Stomach (tissue), 9 donors: ENCODE results near the gene SLC32A1. TPM values are rescaled to one million over a fixed set of nuclear protein-coding genes. Genes with fewer than 3 reads are reported as not detected.
A peak's percentile ranks its signal among the peaks of the same experiment; 100 is the strongest.

Experiments
- DNase-seq, 2 donors: peaks; one replicate each; pipeline versions ENCODE4 v3.0.0 to v3.0.0-alpha.2; 2013 to 2019
- H3K27ac ChIP-seq, 5 donors: fragments of 200-600 bp in 4 of 5; sonication (generic) in 4 of 5; one replicate each; pipeline ENCODE4 v1.5.1; 2013 to 2019; ENCODE audit warnings: mild to moderate bottlenecking in 1 of 5, moderate library complexity in 1 of 5
- H3K27me3 ChIP-seq, 3 donors: fragments of 200-600 bp; sonication (generic); one replicate each; pipeline ENCODE4 v1.5.1; 2017 to 2019; ENCODE audit warnings: mixed run types in 1 of 3
- H3K36me3 ChIP-seq, 4 donors: fragments of 200-600 bp; sonication (generic); 1 replicate in 3 of 4; 2 replicates in 1 of 4; pipeline ENCODE4 v1.5.1; 2016 to 2019
- H3K4me1 ChIP-seq, 4 donors: fragments of 200-600 bp; sonication (generic); one replicate each; pipeline ENCODE4 v1.5.1; 2016 to 2019
- H3K4me3 ChIP-seq, 4 donors: fragments of 200-600 bp; sonication (generic) in 3 of 4; one replicate each; pipeline ENCODE4 v1.5.1; 2016 to 2019; ENCODE audit warnings: mild to moderate bottlenecking in 1 of 4
- H3K9me3 ChIP-seq, 4 donors: fragments of 200-600 bp; sonication (generic); one replicate each; pipeline ENCODE4 v1.5.1; 2016 to 2019
- EP300 ChIP-seq: sonication (generic); formaldehyde crosslinking; IDR thresholded peaks from one replicate; pipeline ENCODE4 v1.6.1; 2017; ENCODE audit warnings: antibody characterized with exemption
- POLR2A ChIP-seq, 4 donors: fragments of 450-650 bp; IDR thresholded peaks; one replicate each; pipeline ENCODE4 v1.6.1; 2016; ENCODE audit warnings: antibody characterized with exemption in 4 of 4, control low read depth in 2 of 4, mild to moderate bottlenecking in 1 of 4, moderate library complexity in 1 of 4
- POLR2AphosphoS5 ChIP-seq, 3 donors: sonication (generic); formaldehyde crosslinking; IDR thresholded peaks; one replicate each; pipeline ENCODE4 v1.6.1; 2016; ENCODE audit warnings: antibody characterized with exemption in 3 of 3
- WGBS, 5 donors: extraction: QIAGEN DNeasy Blood & Tissue Kit in 3 of 5; methylation state at CpG; one replicate each; pipeline versions ENCODE4 v1.1.5 to v1.1.7; 2013 to 2018; 5-methylcytosine and 5-hydroxymethylcytosine counted together
- intact Hi-C: fragments of 100-400 bp; cut with DNase I; formaldehyde crosslinking; loops from one replicate; pipeline ENCODE4 v1.15.1; 2023; ENCODE audit warnings: low total_unique reads
- polyA plus RNA-seq, 3 donors: library from polyadenylated mRNA; stranded (reverse); fragments of 200-250 nt; gene quantifications; one replicate each; pipeline ENCODE4 v1.2.3, GENCODE V29; 2013
- total RNA-seq, 5 donors: library from RNA; depleted of rRNA; stranded (reverse); fragments of >200 nt; gene quantifications; one replicate each; pipeline versions ENCODE4 v1.1.0 to v1.2.3, GENCODE V29; 2014 to 2016
- TF ChIP-seq, protein P1 (sequence below), 7 experiments: fragments of 450-650 bp in 4 of 7; fragments of 200-600 bp in 3 of 7; sonication (generic) in 3 of 7; IDR thresholded peaks; one replicate each; pipeline ENCODE4 v1.5.1; 2016 to 2019; ENCODE audit warnings: antibody characterized with exemption in 7 of 7, control low read depth in 2 of 7, mild to moderate bottlenecking in 1 of 7
- donor health status: healthy with polysubstance abuse.
- donor health status: Bipolar disorder and iron deficiency.
- donor health status: healthy.

Gene SLC32A1
- total and polyA plus RNA-seq, 8 donors = not detected

DNA sequence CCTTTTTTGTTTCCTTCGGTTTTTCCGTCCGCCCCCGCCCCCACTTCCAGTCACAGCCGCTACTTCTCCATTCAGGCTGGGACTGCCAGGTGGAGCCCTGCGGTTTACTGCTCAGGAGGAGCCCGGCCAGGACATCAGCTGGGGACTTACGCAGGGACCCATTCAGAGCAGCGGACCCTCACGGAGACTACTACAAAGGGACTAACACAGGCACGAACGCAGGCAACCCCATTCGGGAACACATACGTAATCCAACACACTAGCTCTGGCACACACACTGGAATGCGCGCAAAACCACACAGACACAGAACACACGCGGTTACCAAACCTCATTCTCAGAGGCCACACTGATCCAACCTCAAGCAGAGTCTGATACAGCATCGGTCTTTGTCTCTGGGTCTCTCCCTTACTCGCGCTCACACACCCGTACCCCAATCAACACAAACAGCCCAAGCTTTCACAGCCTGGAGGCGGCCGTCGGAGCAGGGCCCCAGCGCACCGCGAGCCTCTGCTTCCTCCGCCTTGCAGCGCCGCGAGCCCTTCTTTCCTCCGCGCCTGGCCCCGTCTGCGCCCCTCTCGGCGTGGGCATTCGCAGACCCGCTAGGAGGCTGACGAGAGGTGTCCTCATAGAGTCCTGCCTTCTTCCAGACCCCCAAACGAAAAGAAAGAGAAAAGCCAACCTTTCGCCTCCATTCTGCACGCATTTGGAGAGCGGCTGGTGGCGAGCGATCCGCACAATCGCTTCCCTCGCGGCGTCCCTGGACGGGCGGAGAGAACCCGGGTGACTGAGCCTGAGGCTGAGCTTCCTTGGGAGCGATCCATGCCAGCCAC lies 1.1 kb upstream of the SLC32A1 start:
- Histone ChIP-seq H3K4me1 (peaks cover 7 to 50% (median 27%) of the 10 kb centered on the region in 4 donors), H3K36me3 (no peaks in the 10 kb centered on the region), H3K9me3 (peaks cover 0 to 9% (median 0%) of the 10 kb centered on the region in 4 donors), H3K27me3 (peaks cover 50 to 100% (median 92%) of the 10 kb centered on the region in 3 donors), H3K4me3 (no peak overlapping the region), H3K27ac (no peak overlapping the region)
- intact Hi-C loops = no loop called here
- peak in 1 of 2 donors; percentile 14 for DNase-seq
- no peak for TF ChIP-seq EP300
- TF ChIP-seq, protein P1, sequence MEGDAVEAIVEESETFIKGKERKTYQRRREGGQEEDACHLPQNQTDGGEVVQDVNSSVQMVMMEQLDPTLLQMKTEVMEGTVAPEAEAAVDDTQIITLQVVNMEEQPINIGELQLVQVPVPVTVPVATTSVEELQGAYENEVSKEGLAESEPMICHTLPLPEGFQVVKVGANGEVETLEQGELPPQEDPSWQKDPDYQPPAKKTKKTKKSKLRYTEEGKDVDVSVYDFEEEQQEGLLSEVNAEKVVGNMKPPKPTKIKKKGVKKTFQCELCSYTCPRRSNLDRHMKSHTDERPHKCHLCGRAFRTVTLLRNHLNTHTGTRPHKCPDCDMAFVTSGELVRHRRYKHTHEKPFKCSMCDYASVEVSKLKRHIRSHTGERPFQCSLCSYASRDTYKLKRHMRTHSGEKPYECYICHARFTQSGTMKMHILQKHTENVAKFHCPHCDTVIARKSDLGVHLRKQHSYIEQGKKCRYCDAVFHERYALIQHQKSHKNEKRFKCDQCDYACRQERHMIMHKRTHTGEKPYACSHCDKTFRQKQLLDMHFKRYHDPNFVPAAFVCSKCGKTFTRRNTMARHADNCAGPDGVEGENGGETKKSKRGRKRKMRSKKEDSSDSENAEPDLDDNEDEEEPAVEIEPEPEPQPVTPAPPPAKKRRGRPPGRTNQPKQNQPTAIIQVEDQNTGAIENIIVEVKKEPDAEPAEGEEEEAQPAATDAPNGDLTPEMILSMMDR (IDR thresholded peaks at IDR 0.05) = no peak
- no peak for TF ChIP-seq POLR2A (IDR thresholded peaks at IDR 0.05)
- no peak for TF ChIP-seq POLR2AphosphoS5 (IDR thresholded peaks at IDR 0.05)
- WGBS, 5 donors = 2 to 4% (median 2%) methylated on average over 40 to 56 of the region's 56 CpGs

DNA sequence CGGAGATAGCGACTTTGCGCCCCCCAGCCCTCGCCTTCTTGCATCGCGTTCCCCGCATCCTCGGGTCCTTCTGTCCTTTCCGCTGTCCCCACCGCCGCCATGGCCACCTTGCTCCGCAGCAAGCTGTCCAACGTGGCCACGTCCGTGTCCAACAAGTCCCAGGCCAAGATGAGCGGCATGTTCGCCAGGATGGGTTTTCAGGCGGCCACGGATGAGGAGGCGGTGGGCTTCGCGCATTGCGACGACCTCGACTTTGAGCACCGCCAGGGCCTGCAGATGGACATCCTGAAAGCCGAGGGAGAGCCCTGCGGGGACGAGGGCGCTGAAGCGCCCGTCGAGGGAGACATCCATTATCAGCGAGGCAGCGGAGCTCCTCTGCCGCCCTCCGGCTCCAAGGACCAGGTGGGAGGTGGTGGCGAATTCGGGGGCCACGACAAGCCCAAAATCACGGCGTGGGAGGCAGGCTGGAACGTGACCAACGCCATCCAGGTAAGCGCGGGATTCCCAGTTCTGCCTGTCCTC lies 401 bp downstream of the SLC32A1 start:
- intact Hi-C loops = no loop called here
- no peak overlapping the region for H3K4me3 ChIP-seq
- TF ChIP-seq POLR2A (IDR thresholded peaks at IDR 0.05) (no peak), POLR2AphosphoS5 (IDR thresholded peaks at IDR 0.05) (no peak), EP300 (no peak)
- TF ChIP-seq, protein P1 (IDR thresholded peaks at IDR 0.05) = no peak
- WGBS, 5 donors = 2 to 4% (median 3%) methylated on average over 25 to 46 of the region's 46 CpGs; no CpG with 5 or more reads in 1 of the 5 donors
- H3K27ac ChIP-seq = no peak overlapping the region
- peaks cover 0 to 11% (median 0%) of the 10 kb centered on the region in 4 donors for H3K9me3 ChIP-seq
- DNase-seq = peak in 1 of 2 donors; percentile 8
- H3K36me3 ChIP-seq = no peaks in the 10 kb centered on the region
- H3K4me1 ChIP-seq = peaks cover 7 to 61% (median 34%) of the 10 kb centered on the region in 4 donors
- peaks cover 62 to 100% (median 98%) of the 10 kb centered on the region in 3 donors for H3K27me3 ChIP-seq

DNA sequence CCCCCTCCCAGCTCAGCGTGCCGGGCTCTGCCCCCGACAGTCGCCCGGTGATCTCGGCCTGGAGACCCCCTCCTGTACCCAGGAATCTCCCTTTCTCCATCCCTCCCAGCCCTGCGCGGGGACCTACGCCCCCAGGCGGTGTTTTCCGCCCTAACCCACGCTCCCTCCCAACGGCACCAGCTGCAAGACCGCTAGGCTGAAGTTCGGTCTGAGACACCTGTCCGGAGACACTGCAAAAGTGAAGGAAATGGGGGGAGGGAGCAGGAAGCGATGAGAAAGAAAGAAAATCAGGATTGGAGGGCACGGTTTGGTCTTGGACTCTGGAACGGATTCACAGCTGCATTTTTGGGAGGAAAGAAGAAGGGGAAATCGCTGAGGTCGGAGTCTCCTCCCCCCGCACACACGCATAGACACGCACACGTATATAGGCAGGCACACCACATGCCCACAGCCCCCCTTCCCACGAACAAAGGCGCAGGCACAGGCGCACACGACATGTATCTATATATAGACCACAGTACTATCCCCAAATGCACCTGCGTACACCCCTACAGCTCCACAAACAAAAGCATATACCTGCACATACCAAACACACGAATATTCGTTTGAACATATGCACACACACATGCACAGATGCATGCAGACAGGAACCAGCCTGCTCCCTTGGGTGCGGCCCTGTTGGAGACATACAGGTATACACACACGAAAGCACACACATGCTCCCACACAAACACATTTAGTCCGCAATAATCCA lies 1.0 kb downstream of the SLC32A1 start:
- WGBS, 5 donors = 5 to 8% (median 6%) methylated on average over 29 to 35 of the region's 35 CpGs
- DNase-seq = peak in 1 of 2 donors; percentile 16
- H3K9me3 ChIP-seq = peaks cover 0 to 11% (median 0%) of the 10 kb centered on the region in 4 donors
- no peak overlapping the region for H3K4me3 ChIP-seq
- intact Hi-C loops = no loop called here
- no peak overlapping the region for H3K27ac ChIP-seq
- no peaks in the 10 kb centered on the region for H3K36me3 ChIP-seq
- TF ChIP-seq POLR2A (IDR thresholded peaks at IDR 0.05) (no peak), EP300 (no peak), POLR2AphosphoS5 (IDR thresholded peaks at IDR 0.05) (no peak)
- TF ChIP-seq, protein P1 (IDR thresholded peaks at IDR 0.05) = no peak
- H3K27me3 ChIP-seq = peaks cover 69 to 100% (median 100%) of the 10 kb centered on the region in 3 donors
- H3K4me1 ChIP-seq = peaks cover 12 to 65% (median 39%) of the 10 kb centered on the region in 4 donors
